CD4-positive, alpha-beta T cell treated with Interleukin-4 for 4 hours (primary cell): ENCODE results near the gene PPP1R27.

Source experiments
- DNase-seq: peaks from one replicate; pipeline ENCODE4 v3.0.0-alpha.2; 2020

PPP1R27 gene

DNA sequence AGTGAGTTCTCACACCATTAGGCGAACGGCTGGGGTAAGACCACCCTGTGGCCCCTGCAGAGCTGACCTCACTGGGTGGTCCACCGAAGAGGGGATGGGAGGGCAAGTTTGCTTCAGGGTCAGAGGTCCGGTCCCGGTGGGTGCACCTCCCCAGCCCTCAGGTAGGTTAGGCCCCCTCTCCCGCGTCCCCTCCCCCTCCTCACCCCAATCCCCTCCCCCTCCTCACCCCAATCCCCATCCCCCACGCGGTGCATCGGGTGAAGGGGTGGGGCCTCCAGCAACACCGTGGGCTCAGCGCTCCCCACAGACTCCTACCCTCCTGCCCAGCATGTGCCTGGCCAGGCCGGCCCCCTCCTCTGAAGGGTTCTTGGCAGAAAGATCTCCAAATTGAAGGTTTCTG, 15.1 kb downstream of the PPP1R27 start:
- no peak for DNase-seq

DNA sequence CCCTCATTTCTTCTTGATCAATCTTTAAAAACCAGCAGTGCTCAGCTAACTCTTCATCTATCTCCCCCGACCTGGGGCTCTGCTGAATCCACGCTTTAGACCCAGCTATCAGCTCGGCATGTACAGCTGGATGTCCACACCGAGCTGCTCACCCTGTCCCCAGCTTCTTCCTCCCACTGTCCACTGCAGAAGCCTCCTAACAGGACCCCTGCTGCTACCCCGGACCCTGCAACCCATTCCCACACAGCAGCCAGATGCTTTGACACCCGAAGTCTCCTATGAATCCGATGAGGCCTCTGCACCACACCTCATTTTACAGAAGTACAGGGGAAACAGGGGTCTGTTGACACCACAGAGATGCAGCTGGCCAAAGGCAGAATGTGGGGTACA, 17.1 kb downstream of the PPP1R27 start:
- DNase-seq: no peak

DNA sequence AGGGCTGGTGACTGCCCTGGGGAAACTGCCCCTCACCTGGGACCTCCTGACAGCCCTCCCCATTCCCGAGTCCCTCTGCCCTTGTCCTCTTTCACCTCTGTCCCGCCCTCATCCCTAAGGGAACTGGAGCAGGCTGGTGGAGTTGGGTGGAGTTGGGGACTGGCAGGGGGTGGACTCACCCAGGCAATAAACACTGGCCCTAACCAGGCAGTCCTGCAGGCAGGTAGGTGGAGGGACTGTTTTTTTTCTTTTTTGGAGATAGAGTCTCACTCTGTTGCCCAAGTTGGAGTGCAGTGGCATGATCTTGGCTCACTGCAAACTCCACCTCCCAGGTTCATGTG, 19.2 kb downstream of the PPP1R27 start:
- DNase-seq: no peak

DNA sequence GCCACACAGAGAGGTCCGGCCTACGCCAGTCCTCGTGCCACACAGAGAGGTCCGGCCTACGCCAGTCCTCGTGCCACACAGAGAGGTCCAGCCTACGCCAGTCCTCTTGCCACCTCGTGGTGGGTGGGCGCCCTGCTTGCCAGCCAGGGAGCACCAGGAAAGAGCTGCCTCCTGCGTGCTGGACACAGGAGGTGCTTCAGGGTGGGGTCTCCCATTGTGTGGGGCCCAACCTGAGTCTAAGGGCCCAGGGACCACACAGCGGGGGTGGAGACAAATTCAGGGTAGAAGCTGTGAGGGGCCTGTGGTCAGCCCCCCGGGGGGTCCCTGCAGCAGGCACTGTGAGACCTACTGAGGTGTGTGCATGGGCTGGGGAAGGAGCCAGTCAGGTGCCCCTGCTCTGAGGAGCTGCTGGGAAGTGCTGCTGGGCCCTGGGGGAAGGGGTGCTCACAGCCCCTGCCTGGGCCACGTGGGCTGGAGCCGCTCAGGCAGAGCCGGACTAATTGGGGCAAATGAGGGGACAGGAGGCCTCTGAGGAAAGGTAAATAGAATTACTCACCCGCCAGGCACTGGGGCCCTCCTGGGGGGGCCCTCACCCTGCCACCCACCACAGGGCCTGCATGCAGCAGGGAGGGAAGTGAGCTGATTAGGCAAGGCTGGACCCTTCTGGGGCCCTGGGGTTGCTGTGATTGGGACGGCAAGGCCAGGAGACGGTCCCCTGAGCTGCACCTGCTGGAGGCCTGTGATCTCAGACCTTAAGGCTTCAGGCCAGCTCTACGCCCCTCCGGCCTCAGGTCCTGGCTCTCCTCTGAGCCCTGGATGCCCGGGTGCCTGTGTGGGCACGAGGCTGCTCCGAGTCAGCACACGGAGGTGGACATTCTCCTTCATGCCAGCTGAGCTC, 19.9 kb downstream of the PPP1R27 start:
- DNase-seq: no peak

DNA sequence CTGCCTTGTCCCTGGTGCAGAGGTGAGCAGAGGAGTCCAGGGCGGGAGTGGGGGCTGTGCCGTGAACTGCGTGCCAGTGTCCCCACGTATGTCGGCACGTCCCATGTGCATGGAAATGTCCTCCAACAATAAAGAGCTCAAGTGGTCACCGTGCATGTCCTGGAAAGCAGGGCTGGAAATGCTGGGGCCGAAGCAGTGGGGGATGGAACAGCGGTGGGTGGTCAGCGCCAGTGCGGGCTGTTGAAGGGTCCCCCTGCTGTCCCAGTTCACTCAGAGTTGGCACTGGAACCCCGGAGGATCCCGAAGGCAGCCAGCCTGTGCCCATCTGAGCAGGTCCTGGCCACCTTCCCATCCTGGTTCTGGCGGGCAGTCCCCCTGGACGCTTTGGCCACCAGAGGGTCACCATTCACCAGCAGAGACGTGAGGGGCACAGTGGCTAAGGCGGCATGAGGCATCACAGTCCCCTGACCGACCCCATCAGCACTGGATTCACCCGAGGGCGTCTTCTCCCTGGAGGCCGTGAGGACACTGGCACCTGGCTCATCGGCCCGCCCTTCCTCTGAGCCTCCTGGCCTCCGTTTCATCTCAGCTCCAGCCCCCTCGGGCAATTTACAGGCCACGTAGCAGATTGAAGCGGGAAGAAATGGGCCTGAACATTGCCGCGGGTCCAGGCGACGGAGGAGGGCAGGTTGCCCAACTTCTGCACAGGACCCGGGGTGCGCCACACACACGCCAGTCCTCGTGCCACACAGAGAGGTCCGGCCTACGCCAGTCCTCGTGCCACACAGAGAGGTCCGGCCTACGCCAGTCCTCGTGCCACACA, 20.8 kb downstream of the PPP1R27 start:
- DNase-seq: no peak

DNA sequence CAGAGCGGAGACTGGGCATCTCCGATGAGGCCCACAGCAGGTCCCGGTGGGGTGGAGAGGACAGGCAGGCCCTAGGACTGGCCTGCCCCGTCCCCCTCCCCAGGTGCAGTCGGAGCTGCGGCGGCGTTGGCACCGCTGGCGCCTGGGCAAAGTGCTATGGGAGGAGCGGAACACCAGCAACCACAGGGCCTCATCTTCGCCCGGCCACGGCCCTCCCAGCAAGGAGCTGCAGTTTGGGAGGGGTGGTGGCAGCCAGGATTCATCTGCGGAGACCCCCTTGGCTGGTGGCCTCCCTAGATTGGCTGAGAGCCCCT, 21.5 kb downstream of the PPP1R27 start:
- no peak for DNase-seq

DNA sequence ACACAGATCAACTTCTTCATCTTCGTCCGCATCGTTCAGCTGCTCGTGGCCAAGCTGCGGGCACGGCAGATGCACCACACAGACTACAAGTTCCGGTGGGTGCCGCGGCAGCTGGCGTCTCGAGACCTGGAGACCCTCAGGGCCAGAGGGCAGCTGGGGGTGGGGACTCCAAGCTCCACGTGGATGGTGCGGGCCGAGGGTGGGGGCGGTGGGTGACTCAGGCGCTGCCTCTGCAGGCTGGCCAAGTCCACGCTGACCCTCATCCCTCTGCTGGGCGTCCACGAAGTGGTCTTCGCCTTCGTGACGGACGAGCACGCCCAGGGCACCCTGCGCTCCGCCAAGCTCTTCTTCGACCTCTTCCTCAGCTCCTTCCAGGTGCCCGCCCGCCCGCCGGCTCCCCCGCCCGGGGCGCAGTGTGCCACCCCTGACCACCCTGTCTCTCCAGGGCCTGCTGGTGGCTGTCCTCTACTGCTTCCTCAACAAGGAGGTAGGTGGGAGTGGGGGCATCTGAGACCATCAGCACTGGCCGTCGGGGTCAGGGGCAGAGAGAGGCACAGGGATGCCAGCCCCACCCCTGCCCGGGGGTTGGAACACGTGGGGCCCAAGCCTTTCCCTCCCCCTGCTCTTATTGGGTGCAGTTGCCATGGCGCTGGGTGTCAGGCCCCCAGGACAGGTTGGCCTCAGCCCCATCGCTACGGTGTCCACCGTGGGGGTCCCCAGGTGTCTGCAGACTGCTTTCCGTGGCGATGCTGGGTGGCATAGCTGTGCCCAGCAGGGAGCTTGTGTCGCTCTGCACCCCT, 22.1 kb downstream of the PPP1R27 start:
- DNase-seq: no peak

DNA sequence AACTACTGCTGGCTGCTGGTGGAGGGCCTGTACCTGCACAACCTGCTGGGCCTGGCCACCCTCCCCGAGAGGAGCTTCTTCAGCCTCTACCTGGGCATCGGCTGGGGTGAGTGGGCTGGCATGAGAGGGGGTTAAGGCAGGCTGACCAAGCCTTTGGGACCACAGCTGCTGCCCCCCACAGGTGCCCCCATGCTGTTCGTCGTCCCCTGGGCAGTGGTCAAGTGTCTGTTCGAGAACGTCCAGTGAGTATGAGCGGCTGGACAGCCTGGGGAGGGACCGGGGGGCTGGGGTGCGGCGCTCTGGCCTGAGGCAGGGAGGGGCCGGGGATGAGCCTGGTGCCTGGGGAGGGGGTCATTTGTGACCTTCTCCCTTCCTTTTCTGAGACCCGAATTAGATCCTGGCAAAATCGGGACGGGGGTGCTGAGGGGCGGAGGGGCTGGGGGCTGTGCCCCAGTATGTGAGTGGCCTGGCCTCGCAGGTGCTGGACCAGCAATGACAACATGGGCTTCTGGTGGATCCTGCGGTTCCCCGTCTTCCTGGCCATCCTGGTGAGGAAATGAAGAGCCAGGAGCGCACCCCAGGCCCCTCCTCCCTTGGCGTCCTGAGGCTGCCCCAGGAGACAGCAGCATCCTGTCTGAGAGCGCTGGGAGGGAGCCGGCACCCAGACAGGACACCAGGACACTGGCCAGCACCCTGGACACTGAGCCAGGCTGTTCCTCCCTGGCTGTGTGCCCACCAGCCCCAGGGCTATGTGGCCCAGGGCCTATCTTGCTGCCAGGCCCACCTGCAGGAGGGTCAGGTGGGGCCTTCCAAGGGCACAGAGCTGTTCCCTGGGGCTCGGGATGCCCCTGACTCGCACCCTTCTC, 22.9 kb downstream of the PPP1R27 start:
- DNase-seq: no peak

DNA sequence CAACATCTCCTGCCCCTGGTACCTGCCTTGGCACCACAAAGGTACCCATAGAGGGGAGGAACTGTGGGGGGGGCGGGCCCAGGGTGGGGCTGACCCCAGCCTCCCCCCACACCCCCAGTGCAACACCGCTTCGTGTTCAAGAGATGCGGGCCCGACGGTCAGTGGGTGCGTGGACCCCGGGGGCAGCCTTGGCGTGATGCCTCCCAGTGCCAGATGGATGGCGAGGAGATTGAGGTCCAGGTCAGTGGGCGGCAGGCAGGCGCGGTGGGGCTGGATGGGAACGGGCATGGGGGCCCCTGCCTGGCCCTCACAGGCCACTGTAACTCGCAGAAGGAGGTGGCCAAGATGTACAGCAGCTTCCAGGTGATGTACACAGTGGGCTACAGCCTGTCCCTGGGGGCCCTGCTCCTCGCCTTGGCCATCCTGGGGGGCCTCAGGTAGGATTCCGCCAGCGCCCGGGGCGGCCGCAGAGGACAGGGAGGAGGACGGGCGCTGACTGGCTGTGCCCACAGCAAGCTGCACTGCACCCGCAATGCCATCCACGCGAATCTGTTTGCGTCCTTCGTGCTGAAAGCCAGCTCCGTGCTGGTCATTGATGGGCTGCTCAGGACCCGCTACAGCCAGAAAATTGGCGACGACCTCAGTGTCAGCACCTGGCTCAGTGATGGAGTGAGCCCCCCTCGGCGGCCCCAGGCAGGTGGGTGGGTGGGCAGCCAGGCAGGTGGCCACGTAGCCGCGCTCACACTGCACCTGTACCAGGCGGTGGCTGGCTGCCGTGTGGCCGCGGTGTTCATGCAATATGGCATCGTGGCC, 23.8 kb downstream of the PPP1R27 start:
- DNase-seq: no peak

DNA sequence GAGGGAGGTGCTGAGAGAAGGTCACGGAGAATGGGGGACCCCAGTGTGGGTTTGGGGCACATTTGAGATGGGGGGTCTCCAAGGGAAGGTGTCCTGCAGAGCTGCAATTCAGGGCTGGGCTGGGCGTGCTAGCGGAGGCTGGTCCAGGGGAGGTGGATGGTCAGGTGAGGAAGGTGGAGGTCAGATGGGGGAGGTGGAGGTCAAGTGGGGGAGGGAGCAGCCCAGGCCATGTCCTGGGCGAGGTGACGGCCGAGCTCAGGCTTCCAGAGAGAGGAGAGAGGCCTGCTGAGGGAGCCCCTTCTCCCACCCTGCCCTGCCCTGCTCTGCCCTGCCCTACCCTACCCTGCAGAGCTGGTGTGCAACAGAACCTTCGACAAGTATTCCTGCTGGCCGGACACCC, 24.4 kb downstream of the PPP1R27 start:
- no peak for DNase-seq

DNA sequence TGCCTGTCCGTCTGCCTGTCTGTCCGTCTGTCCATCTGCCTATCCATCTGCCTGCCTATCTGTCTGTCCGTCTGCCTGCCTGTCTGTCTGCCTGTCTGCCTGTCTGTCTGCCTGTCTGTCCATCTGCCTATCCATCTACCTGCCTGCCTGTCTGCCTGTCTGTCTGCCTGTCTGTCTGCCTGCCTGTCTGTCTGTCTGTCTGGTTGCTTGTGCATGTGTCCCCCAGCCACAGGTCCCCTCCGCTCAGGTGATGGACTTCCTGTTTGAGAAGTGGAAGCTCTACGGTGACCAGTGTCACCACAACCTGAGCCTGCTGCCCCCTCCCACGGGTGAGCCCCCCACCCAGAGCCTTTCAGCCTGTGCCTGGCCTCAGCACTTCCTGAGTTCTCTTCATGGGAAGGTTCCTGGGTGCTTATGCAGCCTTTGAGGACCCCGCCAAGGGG, 25.3 kb downstream of the PPP1R27 start:
- no peak for DNase-seq

DNA sequence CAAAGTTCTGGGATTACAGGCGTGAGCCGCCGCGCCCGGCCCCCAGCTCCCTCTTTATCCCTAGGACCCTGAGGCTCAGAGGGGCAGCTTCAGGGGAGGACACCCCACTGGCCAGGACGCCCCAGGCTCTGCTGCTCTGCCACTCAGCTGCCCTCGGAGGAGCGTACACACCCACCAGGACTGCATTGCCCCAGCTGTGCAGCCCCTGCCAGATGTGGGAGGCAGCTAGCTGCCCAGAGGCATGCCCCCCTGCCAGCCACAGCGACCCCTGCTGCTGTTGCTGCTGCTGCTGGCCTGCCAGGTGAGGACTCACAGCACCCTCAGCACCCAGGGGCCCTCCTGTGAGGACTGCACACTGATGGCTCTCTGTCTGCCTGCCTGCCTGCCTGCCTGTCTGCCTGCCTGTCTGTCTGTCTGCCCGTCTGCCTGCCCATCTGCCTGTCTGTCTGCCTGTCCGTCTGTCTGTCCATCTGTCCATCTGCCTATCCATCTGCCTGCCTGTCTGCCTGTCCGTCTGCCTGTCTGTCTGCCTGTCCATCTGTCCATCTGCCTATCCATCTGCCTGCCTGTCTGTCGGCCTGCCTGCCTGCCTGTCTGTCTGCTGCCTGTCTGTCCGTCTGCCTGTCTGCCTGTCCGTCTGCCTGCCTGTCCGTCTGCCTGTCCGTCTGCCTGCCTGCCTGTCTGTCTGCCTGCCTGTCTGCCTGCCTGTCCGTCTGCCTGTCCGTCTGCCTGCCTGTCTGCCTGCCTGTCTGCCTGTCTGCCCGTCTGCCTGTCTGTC, 25.9 kb downstream of the PPP1R27 start:
- no peak for DNase-seq

DNA sequence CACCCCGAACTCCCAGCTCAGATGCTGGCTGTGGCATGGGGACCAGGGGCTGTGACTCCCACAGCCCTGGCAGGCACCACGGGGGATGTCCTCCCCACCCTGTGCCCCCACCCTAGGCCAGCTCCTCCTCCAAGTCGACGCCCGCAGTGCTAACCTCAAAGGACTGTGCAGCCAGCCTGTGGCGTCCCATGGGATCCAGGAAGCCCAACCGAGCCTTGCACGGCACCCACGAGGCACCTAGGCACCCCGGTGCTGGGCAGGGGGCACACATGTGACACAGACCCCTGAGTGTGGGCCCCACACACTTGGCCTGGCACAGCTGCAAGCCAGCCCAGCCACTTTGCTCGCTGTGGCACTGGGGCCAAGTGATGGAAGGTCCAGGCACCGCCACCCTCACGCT, 27.0 kb downstream of the PPP1R27 start:
- no peak for DNase-seq

DNA sequence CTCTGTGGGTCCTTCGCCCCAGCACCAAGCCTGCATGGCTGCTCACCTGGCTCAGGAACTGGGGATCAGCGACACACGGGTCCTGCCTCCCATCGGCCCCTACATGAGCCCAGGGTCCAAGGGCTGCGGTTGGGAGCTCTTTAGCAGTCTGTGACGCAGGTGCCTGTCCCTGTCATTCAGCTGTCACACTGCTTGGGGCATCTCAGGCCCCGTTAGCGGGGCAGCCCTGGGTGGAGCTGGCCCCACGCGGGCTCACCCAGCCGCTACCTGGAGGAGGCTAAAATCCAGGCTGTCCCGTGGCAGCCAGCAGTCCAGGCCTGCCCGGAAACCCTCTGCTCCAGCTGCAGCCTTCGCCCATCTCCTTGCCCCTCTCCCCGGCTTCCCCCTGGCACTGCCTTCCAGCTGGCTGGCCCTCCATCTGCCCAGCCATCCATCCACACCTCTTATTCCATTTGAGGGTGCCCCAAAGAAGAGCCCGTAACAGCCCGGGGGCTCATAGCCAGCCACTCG, 27.6 kb downstream of the PPP1R27 start:
- no peak for DNase-seq

DNA sequence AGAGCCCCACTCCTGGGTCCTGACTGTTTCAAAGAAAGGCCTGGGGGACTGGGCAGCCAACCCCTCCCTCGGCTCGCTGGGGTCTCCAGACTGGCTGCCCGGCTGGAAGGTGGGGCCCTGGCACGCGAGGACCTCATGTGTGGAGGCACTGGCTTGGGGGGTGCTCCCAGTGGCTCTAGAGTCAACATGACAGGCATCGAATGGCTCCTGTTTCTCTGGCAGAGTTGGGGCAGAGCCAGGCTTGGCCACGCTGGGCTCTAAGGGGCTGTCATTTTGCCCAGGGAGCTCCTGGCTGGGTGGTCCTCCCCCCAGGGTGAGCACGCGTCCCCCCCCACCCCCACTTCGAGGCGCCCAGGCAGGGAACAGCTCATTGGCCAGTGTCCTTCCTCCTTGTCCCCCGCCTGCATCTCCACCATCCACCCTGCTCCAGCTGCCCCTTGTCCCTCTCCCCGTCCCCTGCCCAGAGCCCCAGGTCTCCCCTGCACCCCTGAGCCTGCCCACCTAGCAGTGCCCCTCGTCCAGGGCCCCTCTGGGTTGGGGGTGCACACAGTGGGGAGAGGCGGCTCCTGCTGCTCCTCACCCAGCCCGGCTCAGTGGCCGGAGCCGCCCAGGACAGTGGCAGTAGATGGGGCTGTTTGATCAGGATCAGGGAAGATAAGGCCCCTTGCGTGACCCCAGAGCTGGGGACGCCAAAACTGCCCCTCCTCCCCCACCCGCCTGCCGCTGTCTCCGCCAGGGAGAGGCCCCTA, 28.2 kb downstream of the PPP1R27 start:
- DNase-seq: no peak

DNA sequence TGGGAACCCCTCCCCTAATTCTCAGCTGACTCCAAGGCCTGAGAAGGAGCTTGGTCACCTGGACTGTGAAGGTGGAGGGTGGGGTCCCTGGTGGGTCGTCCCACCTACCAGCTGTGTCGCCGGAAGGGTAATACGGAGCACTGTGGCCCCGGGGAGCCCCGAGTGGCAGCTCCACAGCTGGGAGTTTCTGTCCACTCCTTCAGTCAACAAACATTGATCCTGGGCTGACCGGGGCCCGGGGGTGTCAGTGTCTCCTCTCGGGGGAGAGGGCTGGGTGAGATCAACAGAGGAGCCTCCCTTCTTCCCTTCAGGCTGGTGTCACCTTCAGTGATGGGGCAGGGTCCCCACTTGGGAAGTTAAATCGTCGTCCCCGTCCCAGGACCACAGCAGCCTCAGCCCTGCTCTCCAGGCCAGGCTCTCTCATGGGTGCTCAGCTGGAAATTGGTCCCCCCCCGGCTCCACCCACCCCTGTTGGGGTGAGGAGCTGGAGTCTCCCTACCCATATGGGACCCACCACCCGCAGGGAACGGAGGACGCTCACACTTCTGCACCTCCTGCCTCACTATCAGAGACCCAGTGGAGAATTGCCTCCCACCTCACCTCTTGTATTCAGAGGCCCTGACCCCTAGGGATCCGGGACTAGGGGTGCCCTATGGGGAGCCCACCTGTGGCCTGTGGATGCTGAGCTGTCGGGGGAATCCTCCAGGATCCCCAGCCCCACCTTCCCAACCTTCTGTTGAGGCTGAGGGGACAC, 29.0 kb downstream of the PPP1R27 start:
- DNase-seq: no peak

DNA sequence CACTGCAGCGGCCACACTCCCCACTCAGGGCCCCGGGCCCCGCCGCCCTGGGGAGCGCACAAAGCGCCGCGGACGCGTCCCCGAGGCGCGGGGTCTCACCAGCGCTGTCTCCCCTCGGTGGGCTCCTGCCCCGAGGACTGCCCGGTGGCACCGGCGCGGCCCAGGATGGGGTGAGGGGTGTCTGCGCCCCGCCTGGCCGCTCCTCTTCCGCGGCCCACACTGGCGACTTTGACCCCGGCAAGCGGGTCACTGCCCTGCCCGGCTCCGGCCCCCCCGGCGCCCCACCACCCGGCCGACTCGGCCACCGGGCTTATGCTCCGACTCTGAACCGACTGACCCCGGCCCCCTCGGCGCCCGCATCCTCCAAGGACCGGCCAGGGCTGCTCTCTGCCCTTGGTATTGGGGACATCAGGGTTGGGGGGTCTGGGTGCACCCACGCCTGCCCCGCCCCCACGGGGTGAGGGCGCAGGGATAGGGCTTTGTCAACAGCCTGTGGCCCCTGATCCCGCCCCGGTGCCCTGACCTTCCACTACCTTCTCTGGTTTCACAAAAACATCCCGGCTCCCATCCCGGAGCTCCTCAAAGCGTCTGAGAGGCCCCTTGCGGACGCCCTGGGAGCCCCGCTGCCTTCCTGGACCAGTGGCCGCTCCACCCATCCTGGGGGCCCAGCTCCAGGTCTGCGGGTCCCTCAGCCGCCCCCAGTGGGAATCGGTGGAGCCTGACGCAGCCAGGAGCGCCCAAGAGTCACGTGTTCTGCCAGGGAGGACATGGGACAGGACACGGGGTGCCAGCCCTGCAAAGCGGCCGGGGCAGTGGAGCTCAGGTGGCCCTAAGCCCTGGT, 30.1 kb downstream of the PPP1R27 start:
- no peak for DNase-seq
